ENCODE results near the gene SRGAP1.

SRGAP1 gene

GRCh38 chr12:63927511-63927910 lies 83.0 kb downstream of the SRGAP1 start:
- H3K4me3 ChIP-seq, result no peak overlapping the region
- no peaks in the 10 kb centered on the region for H3K36me3 ChIP-seq (replicated peaks)
- in situ Hi-C loops (cut with MboI; ENCODE audit: low sequenced_read_pairs), result no loop called here
- no peaks in the 10 kb centered on the region for H3K4me1 ChIP-seq
- DNase-seq (ENCODE audit: low spot score in 2 of 2), result no peak
- H3K9me3 ChIP-seq, result no peaks in the 10 kb centered on the region
- H3K27me3 ChIP-seq (ENCODE audit: low read depth), result no peaks in the 10 kb centered on the region

DNA sequence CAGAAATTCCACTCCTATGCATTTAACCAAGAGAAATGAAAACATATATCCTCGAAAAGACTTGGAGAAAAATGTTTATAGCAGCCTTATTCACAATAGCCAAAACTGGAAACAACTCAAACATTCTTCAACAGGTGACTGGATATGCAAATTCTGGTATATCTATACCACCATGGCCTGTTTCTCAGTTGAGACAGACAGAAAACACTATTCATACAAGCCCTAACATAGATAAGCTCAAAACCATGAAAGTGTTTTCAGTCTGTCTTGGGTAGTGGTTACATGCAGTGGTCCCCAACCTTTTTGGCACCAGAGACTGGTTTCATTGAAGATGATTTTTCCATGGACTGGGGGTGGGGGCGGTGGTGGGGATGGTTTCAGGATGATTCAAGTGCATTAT lies 83.8 kb downstream of the SRGAP1 start:
- Histone ChIP-seq H3K4me3 (no peak overlapping the region), H3K27me3 (ENCODE audit: low read depth) (no peaks in the 10 kb centered on the region), H3K4me1 (no peaks in the 10 kb centered on the region), H3K9me3 (no peaks in the 10 kb centered on the region), H3K36me3 (replicated peaks) (no peaks in the 10 kb centered on the region)
- no peak for DNase-seq (ENCODE audit: low spot score in 2 of 2)
- in situ Hi-C loops (cut with MboI; ENCODE audit: low sequenced_read_pairs), result no loop called here

DNA sequence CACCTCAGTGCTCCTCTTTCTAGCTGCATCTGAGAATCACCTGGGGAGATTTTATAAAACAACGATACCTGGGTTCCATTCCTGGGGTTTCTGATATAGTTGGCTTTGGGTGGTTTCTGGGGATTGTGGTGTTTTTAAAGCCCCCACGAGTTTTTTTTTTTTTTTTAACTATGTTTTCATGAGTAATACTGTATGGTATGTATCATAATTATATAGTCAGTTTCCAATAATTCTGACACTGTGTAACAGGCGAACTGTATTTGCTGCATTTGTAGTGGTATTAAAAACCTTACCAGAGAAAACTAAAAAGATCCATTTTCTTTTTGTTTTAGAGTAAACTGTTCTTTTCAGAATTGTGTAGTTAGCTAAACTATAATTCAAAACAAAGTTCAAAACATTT lies 84.9 kb downstream of the SRGAP1 start:
- H3K36me3 ChIP-seq (replicated peaks), result no peaks in the 10 kb centered on the region
- H3K9me3 ChIP-seq, result no peaks in the 10 kb centered on the region
- H3K4me3 ChIP-seq, result no peak overlapping the region
- in situ Hi-C loops (cut with MboI; ENCODE audit: low sequenced_read_pairs), result no loop called here
- no peak for DNase-seq (ENCODE audit: low spot score in 2 of 2)
- no peaks in the 10 kb centered on the region for H3K4me1 ChIP-seq
- H3K27me3 ChIP-seq (ENCODE audit: low read depth), result no peaks in the 10 kb centered on the region

DNA sequence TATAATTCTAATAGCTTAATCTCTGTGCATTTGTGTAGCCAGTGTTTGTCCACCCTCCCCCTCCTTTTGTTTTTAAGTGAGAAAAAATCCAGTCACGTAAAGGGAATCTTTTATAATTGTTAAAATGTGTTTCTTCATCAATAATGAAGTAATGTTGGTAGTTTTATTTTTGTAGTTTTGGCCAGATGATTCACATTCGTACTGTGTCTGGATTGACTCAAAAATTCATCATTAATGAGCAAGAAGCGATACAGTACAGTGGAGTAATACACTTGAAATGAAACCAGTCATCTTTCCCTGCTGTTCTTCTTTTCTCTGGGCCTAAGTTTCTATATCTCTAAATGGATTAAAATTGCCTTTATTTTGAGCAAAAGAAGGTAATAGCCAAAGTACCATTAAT lies 86.5 kb downstream of the SRGAP1 start:
- Histone ChIP-seq H3K27me3 (ENCODE audit: low read depth) (no peaks in the 10 kb centered on the region), H3K4me3 (no peak overlapping the region), H3K36me3 (replicated peaks) (no peaks in the 10 kb centered on the region), H3K9me3 (no peaks in the 10 kb centered on the region), H3K4me1 (no peaks in the 10 kb centered on the region)
- DNase-seq (ENCODE audit: low spot score in 2 of 2), result no peak
- in situ Hi-C loops (cut with MboI; ENCODE audit: low sequenced_read_pairs), result no loop called here

DNA sequence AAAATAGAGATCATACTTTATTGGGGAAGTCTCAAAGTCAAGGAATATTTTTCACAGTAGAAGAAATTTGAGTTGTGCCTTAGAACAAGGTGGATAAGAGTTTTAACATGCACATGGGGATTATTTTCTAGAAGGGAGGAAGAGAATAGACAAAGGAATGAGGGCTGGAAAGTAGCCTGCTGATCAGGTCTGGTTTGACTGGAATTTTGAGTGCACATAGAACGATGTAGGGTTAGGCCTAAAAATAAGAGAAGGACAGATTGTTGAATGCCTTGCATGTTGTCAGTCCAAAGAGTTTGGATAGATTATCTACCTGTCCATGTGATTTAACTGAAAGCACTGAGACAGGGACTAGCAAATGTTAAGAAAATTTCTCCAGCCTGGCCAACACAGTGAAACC lies 87.2 kb downstream of the SRGAP1 start:
- Histone ChIP-seq H3K4me3 (no peak overlapping the region), H3K4me1 (no peaks in the 10 kb centered on the region), H3K9me3 (no peaks in the 10 kb centered on the region), H3K27me3 (ENCODE audit: low read depth) (no peaks in the 10 kb centered on the region), H3K36me3 (replicated peaks) (no peaks in the 10 kb centered on the region)
- in situ Hi-C loops (cut with MboI; ENCODE audit: low sequenced_read_pairs), result no loop called here
- no peak for DNase-seq (ENCODE audit: low spot score in 2 of 2)

DNA sequence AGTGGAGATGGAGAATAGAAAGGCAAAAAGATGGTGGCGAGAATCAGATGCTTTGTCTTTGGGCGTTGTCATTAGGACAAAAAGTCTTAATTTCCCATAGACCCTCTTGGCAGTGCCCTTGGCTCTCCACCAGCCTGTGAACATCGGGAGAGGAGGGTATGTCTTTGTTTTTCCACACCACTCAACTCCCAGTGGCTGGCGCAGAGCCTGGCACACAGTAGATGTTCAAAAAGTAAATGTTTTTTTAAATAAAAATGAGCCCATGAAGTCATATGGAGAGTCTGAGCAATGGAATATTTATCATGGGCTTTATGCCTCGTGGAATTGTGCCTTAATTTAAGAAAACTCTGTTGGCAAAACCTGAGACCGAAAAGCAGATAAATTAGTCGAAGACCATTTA lies 90.4 kb downstream of the SRGAP1 start:
- no peaks in the 10 kb centered on the region for H3K9me3 ChIP-seq
- no peak overlapping the region for H3K4me3 ChIP-seq
- no peaks in the 10 kb centered on the region for H3K36me3 ChIP-seq (replicated peaks)
- DNase-seq (ENCODE audit: low spot score in 2 of 2), result no peak
- H3K27me3 ChIP-seq (ENCODE audit: low read depth), result no peaks in the 10 kb centered on the region
- H3K4me1 ChIP-seq, result peaks cover under 1% of the 10 kb centered on the region
- in situ Hi-C loops (cut with MboI; ENCODE audit: low sequenced_read_pairs), result no loop called here

GRCh38 chr12:63935361-63935760 lies 90.9 kb downstream of the SRGAP1 start:
- Histone ChIP-seq H3K4me3 (no peak overlapping the region), H3K27me3 (ENCODE audit: low read depth) (no peaks in the 10 kb centered on the region), H3K4me1 (peaks cover 5% of the 10 kb centered on the region), H3K36me3 (replicated peaks) (no peaks in the 10 kb centered on the region), H3K9me3 (no peaks in the 10 kb centered on the region)
- no peak for DNase-seq (ENCODE audit: low spot score in 2 of 2)
- in situ Hi-C loops (cut with MboI; ENCODE audit: low sequenced_read_pairs), result no loop called here

GRCh38 chr12:63937378-63938316 lies 93.1 kb downstream of the SRGAP1 start:
- Histone ChIP-seq H3K27me3 (ENCODE audit: low read depth) (no peaks in the 10 kb centered on the region), H3K4me1 (peaks cover 16% of the 10 kb centered on the region), H3K36me3 (replicated peaks) (no peaks in the 10 kb centered on the region), H3K9me3 (no peaks in the 10 kb centered on the region), H3K4me3 (no peak overlapping the region)
- in situ Hi-C loops (cut with MboI; ENCODE audit: low sequenced_read_pairs), result no loop called here
- no peak for DNase-seq (ENCODE audit: low spot score in 2 of 2)

- DNase-seq (ENCODE audit: low spot score in 2 of 2), result peak; percentile 11 to 27
- Histone ChIP-seq H3K9me3 (no peaks in the 10 kb centered on the region), H3K4me1 (peaks cover 19% of the 10 kb centered on the region), H3K4me3 (no peak overlapping the region), H3K27me3 (ENCODE audit: low read depth) (no peaks in the 10 kb centered on the region), H3K36me3 (replicated peaks) (no peaks in the 10 kb centered on the region)
- in situ Hi-C loops (cut with MboI; ENCODE audit: low sequenced_read_pairs), result no loop called here
Measured at GRCh38 chr12:63940310-63941005, 96.0 kb downstream of the SRGAP1 start.

DNA sequence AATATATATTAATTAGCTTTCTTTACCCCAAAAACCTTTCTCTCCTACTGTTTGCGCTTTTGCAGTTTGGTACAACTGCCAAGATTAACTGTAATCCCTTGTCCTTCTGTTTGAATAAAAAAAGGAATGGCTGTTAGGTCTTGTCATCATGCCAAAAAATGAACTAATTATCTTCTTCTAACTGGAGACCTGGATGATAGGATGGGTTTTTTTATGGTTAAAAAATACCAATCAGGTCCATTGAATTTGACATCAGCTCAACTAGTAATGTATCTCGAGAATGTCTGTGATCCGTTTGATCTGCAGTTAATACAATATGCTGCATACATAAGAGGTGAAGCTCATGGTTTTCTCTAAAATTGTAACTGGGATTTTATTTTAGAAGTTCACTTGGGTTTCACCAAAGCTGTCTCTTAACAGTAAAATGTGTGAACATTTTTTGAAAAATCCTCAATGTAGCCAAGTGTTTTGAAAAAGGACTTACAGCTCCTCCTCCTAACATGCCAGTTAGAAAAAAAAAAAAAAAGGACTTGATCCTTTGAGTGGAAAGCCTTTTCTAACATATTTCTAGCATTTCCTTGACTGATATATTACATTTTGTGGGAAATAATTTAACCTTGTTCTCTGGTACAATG lies 96.8 kb downstream of the SRGAP1 start:
- no peaks in the 10 kb centered on the region for H3K36me3 ChIP-seq (replicated peaks)
- peaks cover 19% of the 10 kb centered on the region for H3K4me1 ChIP-seq
- DNase-seq (ENCODE audit: low spot score in 2 of 2), result peak in 1 of 2 experiments; percentile 24
- in situ Hi-C loops (cut with MboI; ENCODE audit: low sequenced_read_pairs), result no loop called here
- H3K9me3 ChIP-seq, result no peaks in the 10 kb centered on the region
- H3K4me3 ChIP-seq, result no peak overlapping the region
- H3K27me3 ChIP-seq (ENCODE audit: low read depth), result no peaks in the 10 kb centered on the region

- Histone ChIP-seq H3K4me3 (no peak overlapping the region), H3K4me1 (peaks cover 19% of the 10 kb centered on the region), H3K36me3 (replicated peaks) (no peaks in the 10 kb centered on the region), H3K27me3 (ENCODE audit: low read depth) (no peaks in the 10 kb centered on the region), H3K9me3 (no peaks in the 10 kb centered on the region)
- in situ Hi-C loops (cut with MboI; ENCODE audit: low sequenced_read_pairs), result no loop called here
- DNase-seq (ENCODE audit: low spot score in 2 of 2), result no peak
Measured at GRCh38 chr12:63941879-63942278, 97.4 kb downstream of the SRGAP1 start.

GRCh38 chr12:63942464-63943241 lies 98.2 kb downstream of the SRGAP1 start:
- Histone ChIP-seq H3K36me3 (replicated peaks) (no peaks in the 10 kb centered on the region), H3K4me3 (no peak overlapping the region), H3K4me1 (peaks cover 19% of the 10 kb centered on the region), H3K9me3 (no peaks in the 10 kb centered on the region), H3K27me3 (ENCODE audit: low read depth) (no peaks in the 10 kb centered on the region)
- in situ Hi-C loops (cut with MboI; ENCODE audit: low sequenced_read_pairs), result no loop called here
- no peak for DNase-seq (ENCODE audit: low spot score in 2 of 2)

DNA sequence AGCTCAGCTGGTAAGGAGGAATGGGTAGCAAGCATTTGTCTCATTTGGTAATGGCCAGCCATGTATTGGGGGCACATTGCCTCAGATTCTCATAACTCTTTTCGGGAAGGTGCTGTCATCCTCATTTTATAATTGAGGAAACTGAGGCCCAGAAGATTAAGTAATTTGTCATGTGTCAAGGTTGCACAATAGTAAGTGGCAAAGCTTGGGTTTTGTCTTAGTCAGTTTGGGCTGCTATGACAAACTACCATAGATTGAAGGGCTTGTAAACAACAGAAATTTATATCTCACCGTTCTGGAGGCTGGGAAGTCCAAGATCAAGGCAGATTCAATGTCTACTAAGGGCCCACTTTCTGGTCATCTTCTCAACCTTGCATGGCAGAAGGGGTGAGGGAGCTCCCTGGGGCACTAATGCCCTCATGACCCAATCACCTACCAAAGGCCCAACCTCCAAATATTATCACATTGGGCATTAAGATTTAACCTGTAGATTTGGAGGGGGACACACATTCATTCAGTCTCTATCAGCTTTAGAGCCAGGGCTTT lies 99.6 kb downstream of the SRGAP1 start:
- in situ Hi-C loops (cut with MboI; ENCODE audit: low sequenced_read_pairs), result no loop called here
- H3K4me1 ChIP-seq, result peaks cover 19% of the 10 kb centered on the region
- no peak for DNase-seq (ENCODE audit: low spot score in 2 of 2)
- no peaks in the 10 kb centered on the region for H3K36me3 ChIP-seq (replicated peaks)
- no peaks in the 10 kb centered on the region for H3K27me3 ChIP-seq (ENCODE audit: low read depth)
- no peak overlapping the region for H3K4me3 ChIP-seq
- H3K9me3 ChIP-seq, result no peaks in the 10 kb centered on the region

All from HAP-1 (cell line).